Cerebellar nuclear complex (tissue), 1 donor: ENCODE results near the gene C2.
"Not testable (repeated sequence)": the region's sequence is repeated elsewhere in the genome, so short reads cannot be mapped to it uniquely, and the experiment has no call there.

Source experiments
- DNase-seq, 2 experiments: peaks; one replicate each; lab custom pipeline; 2025; lab: John Stamatoyannopoulos, UW

Gene C2

DNA sequence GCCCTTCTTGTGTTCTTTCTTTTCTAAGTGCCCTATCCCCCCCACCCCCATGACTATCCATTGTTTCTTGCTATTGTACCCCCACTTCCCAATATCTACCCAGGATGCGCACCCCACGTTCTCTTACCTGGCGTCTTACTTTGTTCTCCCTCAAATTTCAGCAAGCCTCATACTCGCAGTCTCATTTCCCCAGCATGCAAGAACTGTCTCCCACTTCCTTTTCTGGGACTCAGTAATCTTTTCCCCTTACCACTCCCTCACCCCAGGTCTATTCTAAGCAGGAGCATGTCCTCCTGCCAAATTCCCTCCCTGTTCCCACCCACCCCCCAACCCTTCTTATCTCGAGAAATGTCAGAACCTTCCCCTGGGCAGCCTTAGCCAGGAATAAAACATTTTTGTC, 28.3 kb upstream of the C2 start:
- no peak for DNase-seq

DNA sequence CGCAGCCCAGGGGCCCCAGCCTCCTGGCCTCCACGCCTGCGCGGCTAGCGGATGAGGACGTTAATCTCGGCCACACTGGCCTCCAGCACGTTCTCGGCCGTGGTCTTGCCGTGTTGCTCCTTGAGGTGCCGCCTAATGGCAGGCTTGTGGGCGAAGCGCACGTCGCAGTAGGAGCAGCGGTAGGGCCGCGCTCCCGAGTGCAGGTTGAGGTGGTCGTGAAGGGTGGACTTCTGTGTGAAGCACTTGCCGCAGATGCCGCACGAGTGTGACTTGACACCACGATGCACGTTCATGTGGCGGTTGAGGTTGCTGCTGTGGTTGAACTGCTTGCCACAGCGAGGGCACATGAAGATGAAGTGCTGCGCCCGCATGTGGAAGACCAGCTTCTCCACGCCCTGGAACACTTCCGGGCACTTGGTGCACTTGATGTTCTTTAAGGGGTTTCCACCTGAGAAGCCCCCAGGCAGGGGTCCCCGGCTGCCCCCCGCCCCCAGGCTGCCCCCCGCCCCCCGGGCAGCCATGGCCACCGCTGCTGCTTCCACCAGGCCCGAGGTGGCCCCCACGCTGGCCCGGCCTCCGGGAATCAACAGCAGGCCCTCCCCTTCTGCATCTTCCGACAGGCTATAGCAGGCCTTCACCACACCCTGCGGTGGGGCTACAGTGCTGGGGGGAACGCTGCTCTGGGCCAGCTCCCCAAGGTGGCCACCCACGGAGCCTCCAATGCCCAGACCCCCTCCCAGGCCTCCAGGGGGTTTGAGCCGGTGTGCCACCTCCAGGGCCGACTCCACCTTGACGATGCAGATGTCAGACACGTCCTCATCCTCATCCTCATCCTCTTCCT, 27.4 kb upstream of the C2 start:
- no peak for DNase-seq

DNA sequence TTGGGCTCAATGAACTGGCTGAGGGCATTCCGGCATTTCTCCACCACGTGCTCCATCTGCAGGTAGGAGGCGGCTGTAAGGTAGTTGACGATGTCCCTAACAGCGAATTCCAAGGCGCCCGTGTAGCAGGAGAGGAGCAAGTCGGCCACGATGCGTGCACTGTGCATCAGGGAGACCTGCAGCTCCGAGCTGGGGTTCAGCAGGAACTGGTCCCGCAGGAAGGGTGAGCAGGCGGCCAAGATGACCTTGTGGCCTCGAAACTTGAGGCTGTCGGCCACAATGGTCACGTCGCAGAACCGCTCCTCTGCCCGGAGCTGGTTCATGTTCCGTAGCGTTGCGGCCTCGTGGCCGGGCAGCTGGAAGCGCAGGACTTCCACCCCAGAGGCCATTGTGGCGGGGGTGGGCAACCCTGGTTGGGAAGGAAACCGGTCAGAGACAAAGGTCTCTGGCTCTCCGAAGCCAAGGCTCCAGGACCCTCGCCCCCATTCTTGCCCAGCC, 26.6 kb upstream of the C2 start:
- DNase-seq: no peak

DNA sequence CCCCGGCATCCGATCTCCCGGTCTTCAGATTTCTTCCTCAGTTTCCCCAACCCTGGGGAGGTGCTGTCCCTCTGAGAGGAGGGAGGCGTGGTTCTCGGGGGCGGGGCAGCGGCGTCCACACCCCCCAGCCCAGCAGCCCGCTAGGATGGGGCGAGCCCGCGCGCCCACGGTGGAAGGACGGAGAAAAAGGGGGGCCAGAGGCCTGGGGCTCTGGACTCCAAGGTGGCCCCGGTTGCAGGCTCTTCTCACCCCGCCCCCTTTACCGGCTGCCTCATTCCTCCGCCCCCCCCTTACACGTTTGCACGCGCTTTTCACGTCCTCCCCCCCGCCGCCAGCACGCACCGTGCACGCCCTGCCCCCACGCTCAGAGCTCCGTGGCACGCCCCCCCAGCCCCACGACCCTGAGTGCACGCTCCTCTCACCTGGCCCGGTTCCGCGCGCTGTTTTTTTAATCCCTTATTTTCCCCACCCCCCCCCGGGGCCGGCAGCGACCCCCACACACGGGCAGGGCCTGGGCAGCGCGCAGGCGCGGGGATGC, 26.0 kb upstream of the C2 start:
- no peak for DNase-seq

DNA sequence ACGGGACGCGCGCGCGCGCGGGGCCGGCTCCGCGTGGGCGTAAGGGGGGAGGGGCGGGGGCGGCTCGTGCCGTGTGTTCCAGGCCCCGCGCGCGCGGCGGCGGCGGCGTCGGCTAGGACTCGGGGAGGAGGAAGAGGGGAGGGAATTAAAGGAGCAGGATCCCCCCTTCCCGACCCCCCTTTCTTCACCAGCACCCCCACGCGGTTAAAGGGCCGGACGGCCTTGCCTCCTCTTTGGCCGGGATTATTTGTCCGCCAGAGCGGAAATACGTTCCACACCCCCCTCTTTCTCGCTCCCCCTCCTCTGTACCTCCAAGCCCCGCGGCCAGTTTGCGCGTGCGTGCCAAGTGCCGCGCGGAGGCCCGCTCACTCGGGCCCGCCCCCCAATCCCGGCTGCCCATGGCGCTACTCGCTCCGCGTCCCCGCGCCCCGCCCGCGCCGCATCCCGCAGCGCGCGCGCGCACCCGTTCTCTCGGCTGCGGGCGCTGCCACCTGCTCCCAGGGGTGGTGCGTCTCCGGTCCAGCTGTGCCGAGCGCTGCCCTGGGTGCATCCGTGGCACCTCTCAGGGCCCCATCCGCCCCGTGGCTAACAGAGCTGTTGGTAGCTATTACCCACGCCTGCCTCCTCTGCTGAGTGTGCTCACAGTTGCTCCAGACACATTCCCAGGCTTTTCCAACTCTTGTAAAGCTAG, 25.4 kb upstream of the C2 start, which contains the start of gene ZBTB12:
ZBTB12 (minus strand) TSS at position 134 of the 691 bp plus-strand sequence. CDS start 781 bp downstream, outside the sequence.
- DNase-seq: peak; percentile 79 to 84

DNA sequence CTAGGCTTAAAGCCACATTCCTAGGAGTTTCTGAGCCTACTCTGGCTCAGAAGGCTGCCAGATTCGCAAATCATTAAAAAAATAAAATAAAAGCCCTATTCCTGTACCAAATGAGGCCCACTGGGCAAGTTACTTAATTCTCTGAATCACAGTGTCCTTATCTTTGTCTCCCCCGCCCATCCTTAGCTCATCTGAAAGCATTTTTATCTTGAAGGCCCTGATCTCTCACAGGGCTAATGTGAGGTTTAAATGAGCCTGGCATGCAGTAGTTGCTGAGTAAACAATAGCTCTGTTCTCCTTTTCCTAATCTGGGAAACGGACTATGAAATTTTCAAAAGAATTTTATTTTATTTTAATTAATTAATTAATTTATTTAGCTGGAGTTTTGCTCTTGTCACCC, 23.6 kb upstream of the C2 start:
- no peak for DNase-seq

DNA sequence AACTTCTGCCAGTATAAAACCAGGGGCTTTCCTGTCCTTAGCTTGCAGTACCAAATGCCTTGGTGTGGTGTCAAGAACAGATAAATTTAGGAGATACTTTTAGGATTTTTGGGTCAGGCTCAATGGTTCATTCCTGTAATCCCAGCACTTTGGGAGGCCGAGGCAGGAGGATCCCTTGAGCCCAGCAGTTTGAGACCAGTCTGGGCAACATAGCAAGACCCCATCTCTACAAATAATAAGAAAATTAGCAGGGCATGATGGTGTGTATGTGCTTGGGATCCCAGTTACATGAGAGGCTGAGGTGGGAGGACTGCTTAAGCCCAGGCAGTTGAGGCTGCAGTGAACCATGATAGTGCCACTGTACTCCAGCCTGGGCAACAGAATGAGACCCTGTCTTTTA, 22.5 kb upstream of the C2 start:
- no peak for DNase-seq

DNA sequence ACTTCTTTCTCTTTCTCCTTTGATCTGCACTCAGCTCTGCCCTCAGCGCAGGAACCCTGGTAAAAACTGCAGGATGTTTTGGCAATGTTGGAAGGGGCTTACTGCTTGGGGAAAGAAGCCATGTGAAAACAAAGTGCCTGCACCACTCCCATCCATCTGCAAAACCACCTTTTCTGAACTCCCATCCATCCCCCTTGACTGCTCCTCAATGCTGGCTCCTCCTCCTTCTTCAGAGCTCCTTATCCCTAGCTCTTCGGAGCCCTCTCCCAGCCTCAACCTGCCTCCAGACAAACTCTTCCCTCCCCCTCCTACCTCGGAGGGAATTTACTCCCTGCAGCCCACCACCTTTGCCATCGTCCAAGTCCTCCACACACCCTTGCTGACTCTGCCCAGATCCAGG, 21.4 kb upstream of the C2 start:
- no peak for DNase-seq

DNA sequence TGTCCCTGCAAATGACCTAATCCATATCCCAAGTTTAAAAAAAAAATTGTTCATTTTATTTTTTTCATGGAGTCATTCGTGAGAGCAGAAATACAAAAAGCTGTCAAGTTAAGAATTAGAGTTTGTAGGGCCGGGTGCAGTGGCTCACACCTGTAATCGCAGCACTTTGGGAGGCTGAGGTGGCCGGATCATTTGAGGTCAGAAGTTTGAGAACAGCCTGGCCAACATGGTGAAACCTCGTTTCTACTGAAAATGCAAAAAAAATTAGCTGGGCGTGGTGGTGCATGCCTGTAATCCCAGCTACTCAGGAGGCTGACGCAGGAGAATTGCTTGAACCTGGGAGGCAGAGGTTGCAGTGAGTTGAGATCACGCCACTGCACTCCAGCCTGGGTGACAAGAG, 20.8 kb upstream of the C2 start:
- not testable (repeated sequence) for DNase-seq

DNA sequence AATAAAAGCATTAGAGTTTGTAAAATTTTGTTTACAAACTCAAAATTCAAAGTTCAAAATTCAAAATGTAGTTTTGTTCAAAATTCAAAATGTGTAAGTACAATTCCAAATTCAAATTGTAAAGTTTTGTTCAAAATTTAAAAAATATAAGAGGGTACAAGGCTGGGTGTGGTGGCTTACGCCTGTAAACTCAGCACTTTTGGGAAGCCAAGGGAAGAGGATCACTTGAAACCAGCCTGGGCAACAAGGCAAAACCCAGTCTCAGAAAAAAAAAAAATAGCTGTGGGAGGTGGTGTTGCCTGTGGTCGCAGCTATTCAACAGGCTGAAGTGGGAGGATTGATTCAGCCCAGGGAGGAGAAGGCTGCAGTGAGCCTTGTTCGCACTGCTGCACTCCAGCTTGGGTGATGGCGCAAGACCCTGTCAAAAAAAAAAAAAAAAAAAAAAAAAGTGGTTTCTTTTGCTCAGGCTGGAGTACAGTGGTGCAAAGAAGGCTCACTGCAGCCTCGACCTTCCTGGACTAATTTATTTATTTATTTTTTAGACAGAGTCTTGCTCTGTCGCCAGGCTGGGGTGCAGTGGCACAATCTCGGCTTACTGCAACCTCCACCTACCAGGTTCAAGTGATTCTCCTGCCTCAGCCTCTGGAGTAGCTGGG, 20.2 kb upstream of the C2 start:
- DNase-seq: no peak

DNA sequence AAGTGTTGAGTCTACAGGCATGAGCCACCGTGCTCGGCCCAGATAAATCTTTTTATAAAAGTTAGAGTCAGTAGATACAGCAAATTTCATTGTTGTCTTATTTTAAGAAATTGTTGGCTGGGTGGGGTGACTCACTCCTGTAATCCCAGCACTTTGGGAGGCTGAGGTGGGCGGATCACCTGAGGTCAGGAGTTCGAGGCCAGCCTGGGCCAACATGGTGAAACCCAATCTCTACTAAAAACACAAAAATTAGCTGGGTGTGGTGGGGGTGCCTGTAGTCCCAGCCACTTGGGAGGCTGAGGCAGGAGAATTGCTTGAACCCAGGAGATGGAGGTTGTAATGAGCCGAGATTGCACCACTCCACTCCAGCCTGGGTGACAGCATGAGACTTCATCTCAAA, 19.3 kb upstream of the C2 start:
- DNase-seq: not testable (repeated sequence)

DNA sequence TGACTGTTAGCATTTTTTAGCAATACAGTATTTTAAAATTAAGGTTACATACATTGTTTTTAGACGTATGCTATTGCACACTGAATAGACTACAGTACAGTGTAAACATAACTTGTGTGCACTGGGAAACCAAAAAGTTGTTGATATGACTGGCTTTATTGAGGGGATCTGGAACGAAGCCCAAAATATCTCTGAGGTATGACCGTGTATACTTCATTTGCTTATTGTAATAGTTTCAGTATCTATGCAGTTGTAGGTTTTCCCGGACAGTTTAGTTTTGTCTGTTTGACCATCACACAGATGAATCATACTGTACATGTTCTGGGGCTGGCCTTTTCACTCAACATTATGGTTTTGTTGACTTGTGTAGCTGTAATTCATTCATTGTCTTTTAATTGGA, 18.7 kb upstream of the C2 start:
- DNase-seq: no peak

DNA sequence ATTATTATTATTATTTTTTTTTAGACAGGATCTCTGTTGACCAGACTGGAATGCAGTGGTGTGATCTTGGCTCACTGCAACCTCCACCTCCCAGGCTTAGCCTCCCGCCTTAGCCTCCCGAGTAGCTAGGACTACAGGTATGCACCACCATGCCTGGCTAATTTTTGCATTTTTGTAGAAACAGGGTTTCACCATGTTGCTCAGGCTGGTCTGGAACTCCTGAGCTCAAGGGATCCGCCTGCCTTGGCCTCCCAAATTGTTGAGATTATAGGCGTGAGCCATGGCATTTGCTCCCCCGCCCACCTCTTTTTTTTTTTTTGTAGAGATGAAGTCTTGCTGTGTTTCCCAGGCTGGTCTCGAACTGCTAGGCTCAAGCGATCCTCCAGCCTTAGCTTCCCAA, 18.2 kb upstream of the C2 start:
- DNase-seq: not testable (repeated sequence)

DNA sequence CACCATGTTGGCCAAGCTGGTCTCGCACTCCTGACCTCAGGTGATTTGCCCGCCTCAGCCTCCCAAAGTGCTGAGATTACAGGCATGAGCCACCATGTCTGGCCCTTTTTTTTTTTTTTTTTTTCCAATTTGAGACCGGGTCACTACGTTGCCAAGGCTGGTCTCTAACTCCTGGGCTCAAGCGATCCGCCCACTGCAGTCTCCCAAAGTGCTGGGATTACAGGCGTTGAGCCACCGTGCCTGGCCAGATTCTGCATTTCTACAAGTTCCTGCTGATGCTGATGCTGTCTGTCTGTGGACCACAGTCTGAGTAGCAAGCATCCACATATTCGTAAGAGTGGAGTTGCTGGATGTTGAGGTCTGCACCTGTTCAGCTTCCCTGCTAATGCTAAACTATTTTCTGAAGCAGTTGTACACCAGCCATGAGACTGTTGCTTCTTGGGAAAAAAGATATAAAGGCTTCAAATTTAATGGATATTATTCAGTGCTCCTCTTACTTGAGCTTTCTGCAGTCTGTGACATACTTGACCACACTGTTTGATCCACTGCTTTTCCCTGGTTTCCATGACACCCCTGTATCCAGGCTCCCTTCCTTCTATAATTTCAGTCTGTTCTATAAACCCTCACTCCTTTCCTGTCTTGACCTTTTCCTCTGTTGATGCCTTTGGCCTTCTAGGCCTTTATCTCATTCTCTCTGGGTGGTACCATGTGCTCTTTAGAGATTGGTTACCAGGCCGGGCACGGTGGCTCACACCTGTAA, 15.5 kb upstream of the C2 start:
- no peak for DNase-seq

DNA sequence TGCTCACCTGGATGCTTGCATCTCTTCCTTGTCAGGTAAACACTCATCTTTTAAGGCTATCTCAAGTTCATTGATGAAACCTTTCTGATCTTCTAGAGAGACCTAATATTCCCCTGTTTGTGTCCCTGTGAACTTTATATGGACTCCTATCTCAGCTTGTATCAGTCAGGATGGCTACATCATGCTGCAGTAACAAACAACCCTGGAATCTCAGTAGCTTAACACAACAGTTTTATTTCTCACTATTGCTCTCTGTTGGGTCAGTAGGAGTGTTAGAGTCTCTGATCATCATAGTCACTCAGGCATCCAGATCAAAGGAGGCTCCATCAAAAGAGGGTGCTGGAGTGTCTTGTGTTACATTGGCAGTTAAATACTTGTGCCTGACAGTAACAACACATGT, 12.2 kb upstream of the C2 start:
- no peak for DNase-seq

DNA sequence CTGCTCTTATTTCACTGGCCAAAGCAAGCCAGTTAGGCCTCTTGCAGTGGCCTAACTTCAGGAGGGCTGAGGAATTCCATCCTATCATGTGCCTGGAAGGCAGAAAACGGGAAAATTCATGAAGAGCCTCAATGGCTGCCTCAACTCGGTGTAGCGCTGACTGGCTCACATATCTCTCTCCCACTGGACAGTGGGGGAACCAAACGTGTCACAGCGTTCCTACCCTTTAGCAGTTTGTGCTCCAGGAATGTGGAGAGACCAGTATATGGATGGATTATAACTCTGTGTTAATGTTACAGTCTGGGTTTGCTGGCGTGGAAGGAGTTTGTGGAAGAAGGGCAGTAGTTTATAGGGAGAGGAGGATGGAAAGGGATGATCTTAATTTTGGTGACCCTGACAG, 11.8 kb upstream of the C2 start:
- DNase-seq: no peak

DNA sequence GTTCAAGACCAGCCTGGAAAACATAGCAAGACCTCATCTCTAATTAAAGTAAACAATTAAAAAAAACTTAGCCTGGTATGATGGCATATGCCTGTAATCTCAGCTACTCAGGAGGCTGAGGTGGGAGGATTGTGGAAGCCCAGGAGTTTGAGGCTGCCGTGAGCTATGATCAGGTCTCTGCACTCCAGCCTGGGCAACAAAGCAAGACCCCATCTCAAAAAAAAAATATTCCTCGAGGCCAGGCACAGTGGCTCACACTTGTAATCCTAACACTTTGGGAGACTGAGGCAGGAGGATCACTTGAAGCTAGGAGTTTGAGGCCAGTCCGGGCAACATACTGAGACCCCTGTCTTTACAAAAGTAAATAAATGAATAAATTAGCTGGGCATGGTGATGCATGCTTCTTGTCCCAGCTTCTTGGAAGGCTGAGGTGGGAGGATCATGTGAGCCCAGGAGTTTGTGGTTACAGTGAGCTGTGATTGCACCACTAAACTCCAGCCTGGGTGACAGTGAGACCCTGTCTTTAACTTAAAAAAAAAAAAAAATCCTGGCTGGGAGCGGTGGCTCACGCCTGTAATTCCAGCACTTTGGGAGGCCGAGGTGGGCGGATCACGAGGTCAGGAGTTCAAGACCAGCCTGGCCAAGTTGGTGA, 9.3 kb upstream of the C2 start:
- no peak for DNase-seq

DNA sequence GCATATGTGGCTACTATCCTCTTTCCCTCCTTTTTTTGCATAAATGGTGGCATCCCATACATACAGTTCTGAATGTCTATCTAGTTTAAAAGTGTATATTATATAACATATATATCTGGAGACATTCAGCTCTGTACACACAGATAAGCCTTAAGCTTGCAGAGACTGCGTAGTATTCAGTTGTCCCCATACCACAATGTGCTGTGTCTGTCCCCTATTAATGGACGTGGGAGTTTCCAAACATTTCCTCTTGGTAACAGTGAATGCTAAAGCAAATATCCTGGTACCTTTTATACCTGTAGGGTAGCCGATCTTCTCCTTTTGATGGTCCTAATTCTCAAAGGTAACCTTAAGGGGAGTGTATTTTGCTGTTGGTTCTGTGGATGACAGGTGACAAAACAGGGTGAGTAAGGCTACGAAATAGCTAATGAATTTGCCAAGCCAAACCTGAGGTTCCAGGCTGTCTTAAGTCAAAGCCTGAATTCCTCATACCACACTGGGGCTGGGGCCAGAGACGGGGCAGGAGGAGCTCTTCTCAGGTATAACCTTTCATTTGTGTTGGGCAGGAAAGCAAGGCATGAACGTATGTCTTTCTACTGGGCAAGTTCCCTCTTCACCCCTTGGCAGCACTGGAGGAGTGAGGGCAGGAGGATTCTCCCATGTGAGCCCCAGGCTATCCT, 7.8 kb upstream of the C2 start:
- DNase-seq: no peak

DNA sequence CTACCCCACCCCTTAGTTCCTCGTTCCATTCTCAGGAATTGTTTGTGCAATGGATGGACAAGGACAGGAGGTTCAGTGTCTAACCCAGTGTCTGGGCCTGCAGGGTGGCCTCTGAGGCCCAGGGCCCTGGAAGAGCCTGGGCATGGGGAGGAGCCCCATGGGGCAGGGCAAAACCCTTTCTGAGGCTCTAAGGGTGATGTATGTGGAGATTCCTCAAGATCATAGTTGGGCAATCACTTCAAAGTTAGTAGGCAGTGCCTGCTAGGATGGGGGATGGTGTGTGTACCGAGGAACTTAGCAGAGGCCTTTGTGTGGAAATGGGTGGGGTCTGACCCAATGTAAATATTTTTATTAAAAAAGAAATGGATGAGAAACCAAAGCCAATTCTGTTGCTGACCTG, 6.7 kb upstream of the C2 start:
- no peak for DNase-seq

DNA sequence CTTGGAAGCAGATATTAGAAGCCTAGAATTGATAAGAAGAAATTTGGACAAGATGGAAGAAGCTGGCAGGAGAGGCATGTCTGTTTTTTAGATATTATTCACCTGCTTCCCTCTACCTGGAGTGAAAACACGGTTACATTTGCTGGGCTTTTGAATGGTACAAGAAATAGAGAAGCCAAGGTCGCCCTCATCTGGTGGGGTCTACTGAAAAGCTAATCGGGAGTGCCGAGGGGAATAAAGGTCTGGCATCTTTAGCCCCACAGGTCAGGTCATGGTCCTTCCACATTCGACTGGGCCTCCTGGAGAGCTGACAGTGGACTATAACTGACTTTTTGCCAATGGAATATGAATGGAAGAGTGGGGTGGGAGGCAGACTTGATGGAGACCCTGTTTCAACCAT, 4.6 kb upstream of the C2 start:
- no peak for DNase-seq
